Colonic mucosa (tissue), 4 donors: ENCODE data around the gene GLRX5. TPM values are rescaled to one million over a fixed set of nuclear protein-coding genes. Genes with fewer than 3 reads are reported as not detected.

ENCODE experiments used
- DNase-seq: peaks from one replicate; pipeline ENCODE4 v3.0.0-alpha.2; 2020
- H3K27ac ChIP-seq: fragments of 200-600 bp; one replicate; pipeline ENCODE4 v1.8.0; 2021
- H3K27me3 ChIP-seq: fragments of 200-600 bp; one replicate; pipeline ENCODE4 v1.8.0; 2021
- H3K36me3 ChIP-seq: fragments of 200-600 bp; one replicate; pipeline ENCODE4 v1.8.0; 2021
- H3K4me1 ChIP-seq: fragments of 200-600 bp; one replicate; pipeline ENCODE4 v1.8.0; 2021; ENCODE audit warnings: mild to moderate bottlenecking
- H3K4me3 ChIP-seq: fragments of 200-600 bp; one replicate; pipeline ENCODE4 v1.8.0; 2021
- H3K9ac ChIP-seq, 2 donors: one replicate each; pipeline ENCODE4 v1.7.0; 2013; ENCODE audit warnings: control low read depth in 2 of 2, low read depth in 2 of 2, low read length in 2 of 2
- H3K9me3 ChIP-seq: fragments of 200-600 bp; one replicate; pipeline ENCODE4 v1.8.0; 2021
- intact Hi-C: fragments of 100-400 bp; cut with DNase I; formaldehyde crosslinking; loops from one replicate; pipeline ENCODE4 v1.14.1; 2022
- total RNA-seq, 2 donors: library from RNA; stranded (reverse); fragmentation: NEBNext Ultra II Directional in 1 of 2; extraction: Animal tissue kit (Norgen Biotek cat#: 25700) in 1 of 2; gene quantifications; one replicate each; pipeline ENCODE4 v1.2.1, GENCODE V29; 2021
- TF ChIP-seq, protein P1 (sequence below): fragments of 200-600 bp; IDR thresholded peaks from one replicate; pipeline ENCODE4 v1.8.0; 2022; ENCODE audit warnings: antibody characterized with exemption, mild to moderate bottlenecking
- donor health status: healthy.
- donor health status: DM: no; HTN: no; CAD: no.
- donor health status: DM: no; HTN: no; CAD: no.

Gene GLRX5
- total RNA-seq, 2 donors from 2014 or later, result 51.9 to 64.6 TPM

DNA sequence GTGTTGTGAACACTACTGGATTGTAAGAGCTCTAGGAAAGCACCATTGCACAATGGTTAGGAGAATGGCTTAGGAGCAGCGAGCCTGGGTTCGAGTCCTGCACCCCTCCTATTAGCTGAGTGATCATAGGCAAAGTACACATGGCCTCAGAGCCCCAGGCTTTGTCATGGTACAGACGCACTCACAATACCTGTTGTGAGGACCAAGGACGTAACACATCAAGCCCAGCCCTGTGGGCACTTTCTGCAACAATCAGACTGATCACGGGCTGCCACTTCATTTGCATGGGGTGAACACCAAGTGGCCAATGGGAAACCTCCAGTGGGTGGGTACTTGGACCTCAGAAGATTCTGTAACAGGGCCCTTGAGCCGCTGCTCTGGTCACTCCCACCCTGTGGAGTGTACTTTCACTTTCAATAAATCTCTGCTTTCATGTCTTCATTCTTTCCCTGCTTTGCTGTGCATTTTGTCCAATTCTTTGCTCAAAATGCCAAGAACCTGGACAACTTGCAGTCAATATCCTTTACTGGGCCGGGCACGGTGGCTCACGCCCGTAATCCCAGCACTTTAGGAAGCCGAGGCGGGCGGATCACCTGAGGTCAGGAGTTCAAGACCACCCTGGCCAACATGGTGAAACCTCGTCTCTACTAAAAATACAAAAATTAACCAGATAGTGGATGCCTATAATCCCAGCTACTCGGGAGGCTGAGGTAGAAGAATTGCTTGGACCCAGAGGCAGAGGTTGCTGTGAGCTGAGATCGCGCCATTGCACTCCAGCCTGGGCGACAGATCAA is 28.2 kb downstream of the GLRX5 start:
- intact Hi-C loops, result loop anchor here (5.0 to 10.0 kb wide), 2 partner anchors 209 to 712 kb away; no protein-coding TSS in a partner anchor
- no peaks in the 10 kb centered on the region for H3K4me1 ChIP-seq
- peak; percentile 20 for DNase-seq

GRCh38 chr14:95564060-95564459 is 29.2 kb downstream of the GLRX5 start:
- DNase-seq, result no peak
- Histone ChIP-seq H3K36me3 (no peaks in the 10 kb centered on the region), H3K9me3 (no peaks in the 10 kb centered on the region), H3K27ac (no peak overlapping the region), H3K4me3 (no peak overlapping the region), H3K4me1 (no peaks in the 10 kb centered on the region), H3K27me3 (no peaks in the 10 kb centered on the region), H3K9ac (no peak overlapping the region)
- intact Hi-C loops, result loop anchor here (5.0 to 10.0 kb wide), 2 partner anchors 208 to 711 kb away; no protein-coding TSS in a partner anchor
- TF ChIP-seq, protein P1, sequence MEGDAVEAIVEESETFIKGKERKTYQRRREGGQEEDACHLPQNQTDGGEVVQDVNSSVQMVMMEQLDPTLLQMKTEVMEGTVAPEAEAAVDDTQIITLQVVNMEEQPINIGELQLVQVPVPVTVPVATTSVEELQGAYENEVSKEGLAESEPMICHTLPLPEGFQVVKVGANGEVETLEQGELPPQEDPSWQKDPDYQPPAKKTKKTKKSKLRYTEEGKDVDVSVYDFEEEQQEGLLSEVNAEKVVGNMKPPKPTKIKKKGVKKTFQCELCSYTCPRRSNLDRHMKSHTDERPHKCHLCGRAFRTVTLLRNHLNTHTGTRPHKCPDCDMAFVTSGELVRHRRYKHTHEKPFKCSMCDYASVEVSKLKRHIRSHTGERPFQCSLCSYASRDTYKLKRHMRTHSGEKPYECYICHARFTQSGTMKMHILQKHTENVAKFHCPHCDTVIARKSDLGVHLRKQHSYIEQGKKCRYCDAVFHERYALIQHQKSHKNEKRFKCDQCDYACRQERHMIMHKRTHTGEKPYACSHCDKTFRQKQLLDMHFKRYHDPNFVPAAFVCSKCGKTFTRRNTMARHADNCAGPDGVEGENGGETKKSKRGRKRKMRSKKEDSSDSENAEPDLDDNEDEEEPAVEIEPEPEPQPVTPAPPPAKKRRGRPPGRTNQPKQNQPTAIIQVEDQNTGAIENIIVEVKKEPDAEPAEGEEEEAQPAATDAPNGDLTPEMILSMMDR, result no peak

More for the DNA sequence above, 28.2 kb downstream of the GLRX5 start:
- Histone ChIP-seq H3K27ac (no peak overlapping the region), H3K4me3 (no peak overlapping the region), H3K9ac (no peak overlapping the region), H3K9me3 (no peaks in the 10 kb centered on the region), H3K27me3 (no peaks in the 10 kb centered on the region), H3K36me3 (no peaks in the 10 kb centered on the region)
- TF ChIP-seq, protein P1, result no peak

- Histone ChIP-seq H3K9ac (no peak overlapping the region), H3K36me3 (no peaks in the 10 kb centered on the region), H3K4me3 (no peak overlapping the region), H3K9me3 (no peaks in the 10 kb centered on the region), H3K4me1 (no peaks in the 10 kb centered on the region), H3K27me3 (no peaks in the 10 kb centered on the region), H3K27ac (no peak overlapping the region)
- TF ChIP-seq, protein P1, result no peak
- DNase-seq, result no peak
- intact Hi-C loops, result loop anchor here (10.0 kb wide), 1 partner anchor 705 kb away; no protein-coding TSS in a partner anchor
These were observed 34.6 kb downstream of the GLRX5 start for GRCh38 chr14:95569440-95569839.

GRCh38 chr14:95573313-95573712 is 38.5 kb downstream of the GLRX5 start:
- no peak overlapping the region for H3K4me3 ChIP-seq
- TF ChIP-seq, protein P1, result no peak
- no peaks in the 10 kb centered on the region for H3K4me1 ChIP-seq
- no peak for DNase-seq
- no peaks in the 10 kb centered on the region for H3K9me3 ChIP-seq
- H3K9ac ChIP-seq, result no peak overlapping the region
- H3K36me3 ChIP-seq, result no peaks in the 10 kb centered on the region
- H3K27me3 ChIP-seq, result no peaks in the 10 kb centered on the region
- intact Hi-C loops, result no loop called here
- no peak overlapping the region for H3K27ac ChIP-seq

- no peak for DNase-seq
- Histone ChIP-seq H3K4me1 (no peaks in the 10 kb centered on the region), H3K27me3 (no peaks in the 10 kb centered on the region), H3K9ac (no peak overlapping the region), H3K27ac (no peak overlapping the region), H3K4me3 (no peak overlapping the region), H3K36me3 (no peaks in the 10 kb centered on the region), H3K9me3 (no peaks in the 10 kb centered on the region)
- intact Hi-C loops, result no loop called here
- TF ChIP-seq, protein P1, result no peak
These were observed 41.1 kb downstream of the GLRX5 start for GRCh38 chr14:95575840-95576473.
